GM18868 (cell line): ENCODE measurements around the gene GCSAML.

Experiments
- ATAC-seq: cut with Tn5 transposase; IDR thresholded peaks from one replicate; pipeline ENCODE4 v1.9.1; 2021; ENCODE audit warnings: mild to moderate bottlenecking, moderate library complexity; ENCODE audit not compliant: unreplicated experiment

GCSAML gene

DNA sequence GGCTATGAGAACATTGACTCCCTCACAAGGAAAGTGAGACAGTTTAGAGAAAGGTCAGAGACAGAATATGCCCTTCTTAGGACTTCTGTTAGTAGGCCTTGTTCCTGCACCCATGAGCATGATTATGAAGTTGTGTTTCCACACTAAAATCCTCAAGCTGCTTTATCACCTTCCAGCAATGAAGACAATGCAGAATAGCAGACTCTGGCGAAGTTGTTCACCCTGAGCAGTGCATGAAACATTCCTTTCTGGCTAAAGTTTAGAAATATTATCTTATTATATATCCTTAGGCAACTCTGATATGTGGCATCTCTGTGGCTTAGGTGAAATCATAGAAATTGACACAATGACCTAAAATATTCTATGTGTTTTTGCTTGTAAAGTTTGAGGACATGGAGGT lies 25.3 kb downstream of the GCSAML start:
- no peak for ATAC-seq

DNA sequence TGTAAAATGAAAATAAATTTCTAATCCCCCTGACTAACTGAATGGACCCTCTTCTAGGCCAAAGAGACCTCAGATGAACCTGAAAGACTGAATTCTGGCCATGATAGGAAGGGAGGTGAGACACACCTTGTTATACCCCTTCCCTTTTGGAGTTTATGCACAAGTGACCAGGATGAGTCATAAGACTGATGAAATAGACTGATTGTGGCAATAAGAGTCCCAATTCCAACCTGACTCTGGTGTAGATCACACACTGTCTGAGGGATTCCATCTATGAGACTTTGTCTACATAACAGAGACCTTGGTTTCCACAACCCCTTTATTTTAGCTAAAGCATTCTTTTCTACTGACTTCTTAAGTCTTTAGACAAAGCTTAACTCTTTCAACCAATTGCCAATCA lies 25.7 kb downstream of the GCSAML start:
- no peak for ATAC-seq

GRCh38 chr1:247576514-247576913 lies 27.6 kb downstream of the GCSAML start:
- ATAC-seq = no peak

GRCh38 chr1:247578946-247579460 lies 30.1 kb downstream of the GCSAML start:
- ATAC-seq = no peak

DNA sequence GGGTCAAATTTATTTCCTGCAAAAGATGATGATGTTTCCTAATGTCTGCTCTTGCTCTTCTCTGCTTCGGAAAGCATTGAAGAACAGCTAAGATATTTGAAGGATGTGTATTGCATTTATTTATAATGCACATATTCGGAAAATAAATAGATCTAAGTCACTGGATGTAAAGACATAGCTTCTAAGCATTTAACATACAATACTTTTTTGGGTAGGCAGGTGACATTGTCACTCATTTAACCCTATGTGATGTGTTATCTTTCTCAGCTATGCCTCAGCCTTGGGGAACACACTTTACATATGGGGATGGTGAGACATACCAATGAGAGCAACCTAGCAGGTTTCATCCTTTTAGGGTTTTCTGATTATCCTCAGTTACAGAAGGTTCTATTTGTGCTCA lies 39.1 kb downstream of the GCSAML start, which contains the start of gene OR2G2:
TSS of gene OR2G2 (plus strand) at position 301 of the 400 bp plus-strand sequence. CDS start at position 301, 0 bp downstream.
- no peak for ATAC-seq

- no peak for ATAC-seq
These were observed 56.4 kb downstream of the GCSAML start, which contains the start of gene OR2G3 for GRCh38 chr1:247605286-247605685. OR2G3 (plus strand) TSS chr1:247605586; CDS start chr1:247605586, 0 bp downstream.

GRCh38 chr1:247613405-247613804 lies 64.5 kb downstream of the GCSAML start:
- ATAC-seq = no peak

DNA sequence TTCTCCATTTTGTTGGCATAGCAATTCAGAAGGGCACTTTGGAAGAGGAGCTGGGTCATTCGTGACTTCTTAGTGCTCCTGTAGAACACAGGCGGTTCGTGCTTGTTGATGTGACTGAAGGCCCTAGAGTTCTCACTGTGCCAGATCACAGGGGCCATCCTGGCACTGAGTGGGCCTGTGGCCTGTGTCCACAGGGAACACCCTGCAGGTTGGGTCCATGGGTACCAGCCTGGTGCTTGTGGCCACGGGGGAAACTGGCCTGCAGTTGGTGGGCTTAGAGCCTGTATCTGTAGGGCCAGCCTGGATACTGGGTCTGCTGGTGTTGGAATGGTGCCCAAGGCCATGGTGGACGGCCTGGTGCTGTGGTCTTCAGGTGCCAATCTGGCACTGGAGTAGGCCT lies 65.7 kb downstream of the GCSAML start:
- no peak for ATAC-seq
